ENCODE measurements around the gene KIR2DL1.
"Not testable (repeated sequence)": the region's sequence is repeated elsewhere in the genome, so short reads cannot be mapped to it uniquely, and the experiment has no call there.

- not testable (repeated sequence) for TF ChIP-seq POLR2AphosphoS5 (IDR thresholded peaks at IDR 0.05; ENCODE audit: borderline replicate concordance, low read depth, low read length); EZH2 (IDR thresholded peaks at IDR 0.05); FOXP2 (optimal IDR thresholded peaks at IDR 0.05; ENCODE audit: control extremely low read depth, extremely low read length, insufficient read depth)
These were observed 55.7 kb downstream of the KIR2DL1 start for GRCh38 chr19:54825326-54825725.

All from SK-N-MC (cell line).